PC-9 (cell line): ENCODE results near the gene CCDC12.

Source experiments
- CTCF ChIP-seq: fragments of 200-600 bp; sonication (generic); conservative IDR thresholded peaks from 2 replicates; pipeline ENCODE4 v1.6.1; 2017; ENCODE audit warnings: mixed run types, antibody characterized with exemption, mild to moderate bottlenecking, moderate library complexity
- EZH2 ChIP-seq: fragments of 200-600 bp; sonication (generic); IDR thresholded peaks from 2 replicates; pipeline ENCODE4 v1.8.0; 2017; ENCODE audit warnings: antibody characterized with exemption, low read depth

GRCh38 chr3:46957092-46957820 is 19.3 kb downstream of the CCDC12 start:
- no peak for TF ChIP-seq EZH2
- TF ChIP-seq CTCF = no peak
